GM10248 (cell line): ENCODE measurements around the gene ARHGAP8.

Source experiments
- CTCF ChIA-PET: fragments of 300-600 bp; sonication (Branson Sonifier 250); formaldehyde crosslinking; extraction: SDS; loops from one replicate; lab custom pipeline; 2021; ENCODE audit warnings: antibody characterized with exemption; lab: Yijun Ruan, JAX
- POLR2A ChIA-PET: fragments of 350-650 bp; sonication (Branson Sonifier 250); formaldehyde crosslinking; extraction: SDS; loops from one replicate; lab custom pipeline; 2020; ENCODE audit warnings: antibody characterized with exemption; lab: Yijun Ruan, JAX
- DNase-seq: peaks from one replicate; pipeline ENCODE4 v3.0.0; 2012; ENCODE audit errors: extremely low spot score
- CTCF ChIP-seq: IDR thresholded peaks from 2 replicates; pipeline ENCODE4 v1.5.1; 2012; ENCODE audit warnings: mild to moderate bottlenecking, low read depth; ENCODE audit errors: extremely low read depth, missing control alignments, control extremely low read depth

ARHGAP8 gene

GRCh38 chr22:44811141-44811540 lies 58.8 kb downstream of the ARHGAP8 start:
- no peak for DNase-seq
- POLR2A ChIA-PET: no interaction called here
- CTCF ChIA-PET: no interaction called here
- TF ChIP-seq CTCF: no peak

- ChIA-PET CTCF (interaction anchor here (0.9 kb wide), 1 partner anchor 14 kb away, joined by 3 read pairs; no protein-coding TSS in a partner anchor), POLR2A (no interaction called here)
- TF ChIP-seq CTCF: no peak
- DNase-seq: no peak
Measured at GRCh38 chr22:44813416-44813815, 61.0 kb downstream of the ARHGAP8 start.

- CTCF ChIA-PET: no interaction called here
- POLR2A ChIA-PET: no interaction called here
- no peak for TF ChIP-seq CTCF
- DNase-seq: no peak
Measured at GRCh38 chr22:44814266-44815098, 62.1 kb downstream of the ARHGAP8 start.

- CTCF ChIA-PET: no interaction called here
- TF ChIP-seq CTCF: no peak
- POLR2A ChIA-PET: no interaction called here
- DNase-seq: no peak
Measured at GRCh38 chr22:44815099-44816070, 63.0 kb downstream of the ARHGAP8 start.

- no peak for DNase-seq
- no peak for TF ChIP-seq CTCF
- ChIA-PET POLR2A (no interaction called here), CTCF (no interaction called here)
Measured at GRCh38 chr22:44816141-44816540, 63.8 kb downstream of the ARHGAP8 start.

GRCh38 chr22:44818727-44819126 lies 66.4 kb downstream of the ARHGAP8 start:
- TF ChIP-seq CTCF: no peak
- ChIA-PET POLR2A (no interaction called here), CTCF (interaction anchor here (2.3 to 3.1 kb wide), 2 partner anchors 277 to 283 kb away, joined by 6 to 16 read pairs; no protein-coding TSS in a partner anchor)
- no peak for DNase-seq
